Uterus (tissue), 4 donors: Measurements from ENCODE around the gene ANO6. TPM values are rescaled to one million over a fixed set of nuclear protein-coding genes. Genes with fewer than 3 reads are reported as not detected.

ENCODE experiments used
- DNase-seq, 2 donors: peaks; one replicate each; pipeline ENCODE4 v3.0.0-alpha.2; 2019 to 2020
- H3K27ac ChIP-seq, 2 donors: fragments of 200-600 bp; sonication (generic); 1 replicate in 1 of 2; 2 replicates in 1 of 2; pipeline ENCODE4 v1.5.1; 2016 to 2018
- H3K27me3 ChIP-seq, 2 donors: fragments of 200-600 bp; sonication (generic); one replicate each; pipeline ENCODE4 v1.5.1; 2018 to 2019; ENCODE audit warnings: control low read depth in 1 of 2
- H3K36me3 ChIP-seq, 2 donors: fragments of 200-600 bp; sonication (generic); one replicate each; pipeline ENCODE4 v1.5.1; 2019; ENCODE audit warnings: control low read depth in 1 of 2
- H3K4me1 ChIP-seq, 2 donors: fragments of 200-600 bp; sonication (generic); one replicate each; pipeline ENCODE4 v1.5.1; 2018 to 2019; ENCODE audit warnings: control low read depth in 1 of 2
- H3K4me3 ChIP-seq, 2 donors: fragments of 200-600 bp; sonication (generic); 1 replicate in 1 of 2; 2 replicates in 1 of 2; pipeline ENCODE4 v1.5.1; 2018 to 2019; ENCODE audit warnings: mild to moderate bottlenecking in 1 of 2
- H3K9me3 ChIP-seq, 2 donors: fragments of 200-600 bp; sonication (generic); one replicate each; pipeline ENCODE4 v1.5.1; 2019; ENCODE audit warnings: control low read depth in 1 of 2
- POLR2A ChIP-seq, 2 donors: fragments of 450-650 bp; IDR thresholded peaks; one replicate each; pipeline ENCODE4 v1.6.1; 2016; ENCODE audit warnings: antibody characterized with exemption in 2 of 2, mild to moderate bottlenecking in 1 of 2, moderate library complexity in 1 of 2
- intact Hi-C: fragments of 100-400 bp; cut with DNase I; formaldehyde crosslinking; loops from one replicate; pipeline ENCODE4 v1.15.1; 2023; ENCODE audit warnings: low total_unique reads
- total RNA-seq, 4 donors: library from RNA; depleted of rRNA in 3 of 4; stranded (reverse); fragments of >200 nt in 3 of 4; gene quantifications; one replicate each; pipeline versions ENCODE4 v1.1.0 to v1.2.4, GENCODE V29; 2014 to 2023
- TF ChIP-seq, protein P1 (sequence below), 4 experiments: fragments of 200-600 bp in 2 of 4; fragments of 450-650 bp in 2 of 4; sonication (generic) in 2 of 4; IDR thresholded peaks; one replicate each; pipeline ENCODE4 v1.5.1; 2016 to 2019; ENCODE audit warnings: antibody characterized with exemption in 4 of 4, mild to moderate bottlenecking in 2 of 4, moderate library complexity in 1 of 4
- donor health status: DM: yes; HTN: yes; CAD: no.

Gene ANO6
- total RNA-seq, 4 donors from 2014 or later = 53.8 to 125 (median 75.9) TPM

DNA sequence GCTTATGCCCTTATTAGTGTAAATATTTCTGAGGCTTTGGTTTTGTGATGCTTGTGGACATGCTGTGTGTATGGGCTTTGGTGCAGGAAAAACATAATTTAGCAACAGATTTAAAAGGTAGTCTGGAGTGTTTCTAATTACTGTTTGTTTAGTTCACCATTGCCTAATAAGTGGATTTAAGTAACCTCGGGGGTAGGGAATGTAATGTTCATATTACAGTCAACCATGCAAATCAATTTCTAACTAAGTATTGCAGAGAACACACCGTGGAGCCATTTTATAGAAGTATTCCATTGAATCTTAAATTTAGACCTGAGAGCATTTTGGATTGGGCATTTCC, 53.5 kb downstream of the ANO6 start:
- intact Hi-C loops = no loop called here
- Histone ChIP-seq H3K9me3 (no peaks in the 10 kb centered on the region), H3K4me1 (peaks cover 4 to 7% of the 10 kb centered on the region in 2 donors), H3K27me3 (no peaks in the 10 kb centered on the region), H3K27ac (peak overlapping the region; percentile 65 to 84), H3K36me3 (no peaks in the 10 kb centered on the region), H3K4me3 (no peak overlapping the region)
- no peak for DNase-seq
- TF ChIP-seq, protein P1, sequence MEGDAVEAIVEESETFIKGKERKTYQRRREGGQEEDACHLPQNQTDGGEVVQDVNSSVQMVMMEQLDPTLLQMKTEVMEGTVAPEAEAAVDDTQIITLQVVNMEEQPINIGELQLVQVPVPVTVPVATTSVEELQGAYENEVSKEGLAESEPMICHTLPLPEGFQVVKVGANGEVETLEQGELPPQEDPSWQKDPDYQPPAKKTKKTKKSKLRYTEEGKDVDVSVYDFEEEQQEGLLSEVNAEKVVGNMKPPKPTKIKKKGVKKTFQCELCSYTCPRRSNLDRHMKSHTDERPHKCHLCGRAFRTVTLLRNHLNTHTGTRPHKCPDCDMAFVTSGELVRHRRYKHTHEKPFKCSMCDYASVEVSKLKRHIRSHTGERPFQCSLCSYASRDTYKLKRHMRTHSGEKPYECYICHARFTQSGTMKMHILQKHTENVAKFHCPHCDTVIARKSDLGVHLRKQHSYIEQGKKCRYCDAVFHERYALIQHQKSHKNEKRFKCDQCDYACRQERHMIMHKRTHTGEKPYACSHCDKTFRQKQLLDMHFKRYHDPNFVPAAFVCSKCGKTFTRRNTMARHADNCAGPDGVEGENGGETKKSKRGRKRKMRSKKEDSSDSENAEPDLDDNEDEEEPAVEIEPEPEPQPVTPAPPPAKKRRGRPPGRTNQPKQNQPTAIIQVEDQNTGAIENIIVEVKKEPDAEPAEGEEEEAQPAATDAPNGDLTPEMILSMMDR (IDR thresholded peaks at IDR 0.05) = no peak
- no peak for TF ChIP-seq POLR2A (IDR thresholded peaks at IDR 0.05)

DNA sequence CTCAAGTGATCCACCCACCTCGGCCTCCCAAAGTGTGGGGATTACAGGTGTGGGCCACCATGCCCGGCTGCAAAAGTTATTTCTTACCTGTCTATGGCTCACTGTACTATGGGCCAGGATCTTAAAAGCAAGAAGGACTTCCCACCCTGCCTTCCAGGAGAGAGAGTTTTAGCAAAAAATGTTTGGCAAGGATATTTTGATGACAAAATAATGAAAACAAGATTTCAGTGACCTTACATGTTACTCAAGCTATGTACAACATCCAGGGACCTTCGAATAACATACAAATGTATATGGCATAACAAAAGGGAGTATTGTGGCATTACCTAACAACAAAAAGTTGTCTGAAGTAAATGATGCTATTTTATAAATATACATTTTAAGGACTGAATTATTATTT, 55.1 kb downstream of the ANO6 start:
- Histone ChIP-seq H3K27me3 (no peaks in the 10 kb centered on the region), H3K9me3 (no peaks in the 10 kb centered on the region), H3K27ac (no peak overlapping the region), H3K4me3 (no peak overlapping the region), H3K4me1 (peaks cover 4 to 7% of the 10 kb centered on the region in 2 donors), H3K36me3 (no peaks in the 10 kb centered on the region)
- TF ChIP-seq, protein P1 (IDR thresholded peaks at IDR 0.05) = no peak
- intact Hi-C loops = no loop called here
- DNase-seq = no peak

DNA sequence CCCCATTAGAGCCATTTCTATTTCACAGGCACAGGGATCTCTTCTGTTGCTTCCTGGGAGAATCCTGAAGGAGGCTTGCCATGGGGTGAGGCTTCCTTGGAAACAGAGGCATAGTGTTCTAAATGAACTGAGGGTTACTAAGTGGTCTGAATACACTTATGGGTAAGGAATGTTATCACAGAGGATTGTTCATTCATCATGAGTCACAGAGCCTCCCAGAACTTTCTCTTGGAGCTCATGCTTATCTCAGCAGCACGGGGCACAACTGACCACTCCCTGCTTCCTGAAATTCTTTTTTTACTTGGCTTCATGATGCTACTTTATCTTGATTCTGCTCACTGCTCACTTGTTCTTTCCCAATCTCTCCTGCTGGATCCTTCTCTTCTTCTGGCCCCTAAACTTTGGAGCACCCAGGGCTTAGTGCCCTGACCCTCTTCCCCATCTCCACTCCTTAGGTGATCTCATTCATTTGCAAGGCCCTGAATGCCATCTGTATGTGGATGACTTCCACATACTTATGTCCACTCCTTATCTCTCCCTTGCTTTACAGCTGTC, 57.9 kb downstream of the ANO6 start:
- H3K9me3 ChIP-seq = no peaks in the 10 kb centered on the region
- H3K4me3 ChIP-seq = no peak overlapping the region
- H3K27me3 ChIP-seq = no peaks in the 10 kb centered on the region
- DNase-seq = peak in 1 of 2 donors; percentile 29
- H3K27ac ChIP-seq = peak overlapping the region; percentile 47 to 80
- H3K4me1 ChIP-seq = peaks cover 4 to 7% of the 10 kb centered on the region in 2 donors
- TF ChIP-seq, protein P1 (IDR thresholded peaks at IDR 0.05) = no peak
- TF ChIP-seq POLR2A (IDR thresholded peaks at IDR 0.05) = no peak
- intact Hi-C loops = no loop called here
- H3K36me3 ChIP-seq = no peaks in the 10 kb centered on the region

DNA sequence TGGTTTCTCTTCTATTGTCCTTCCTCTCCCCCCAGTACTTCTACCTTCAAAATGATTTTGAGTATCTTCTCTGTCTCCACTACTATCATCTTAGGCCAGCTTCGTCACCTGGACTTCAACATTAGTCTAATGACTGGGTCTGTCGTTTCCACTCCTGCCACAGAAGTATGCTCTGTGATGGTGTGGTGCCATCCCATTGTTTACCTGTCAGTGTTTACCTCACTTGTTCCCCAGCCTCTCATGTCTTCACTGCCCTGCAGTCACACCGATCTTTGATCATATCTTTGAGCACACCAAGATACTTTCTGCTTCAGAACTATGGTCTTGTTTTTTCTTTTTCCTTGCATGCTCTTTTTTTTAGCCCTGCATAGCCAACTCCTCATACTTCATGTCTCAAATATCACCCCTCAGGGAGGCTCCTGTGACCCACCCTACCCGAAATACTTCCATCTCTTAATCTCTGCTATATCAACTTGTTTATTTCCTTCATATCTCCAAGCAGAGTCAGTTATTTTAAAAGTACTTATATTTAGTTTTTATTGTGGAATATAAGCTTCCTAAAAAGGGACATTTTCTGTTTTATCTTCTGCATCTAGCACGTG, 60.4 kb downstream of the ANO6 start:
- peak overlapping the region in 1 of 2 donors; percentile 55 for H3K27ac ChIP-seq
- TF ChIP-seq POLR2A (IDR thresholded peaks at IDR 0.05) = no peak
- TF ChIP-seq, protein P1 (IDR thresholded peaks at IDR 0.05) = no peak
- no peak overlapping the region for H3K4me3 ChIP-seq
- no peak for DNase-seq
- peaks cover 0 to 7% of the 10 kb centered on the region in 2 donors for H3K4me1 ChIP-seq
- H3K27me3 ChIP-seq = no peaks in the 10 kb centered on the region
- intact Hi-C loops = no loop called here
- no peaks in the 10 kb centered on the region for H3K9me3 ChIP-seq
- H3K36me3 ChIP-seq = no peaks in the 10 kb centered on the region

DNA sequence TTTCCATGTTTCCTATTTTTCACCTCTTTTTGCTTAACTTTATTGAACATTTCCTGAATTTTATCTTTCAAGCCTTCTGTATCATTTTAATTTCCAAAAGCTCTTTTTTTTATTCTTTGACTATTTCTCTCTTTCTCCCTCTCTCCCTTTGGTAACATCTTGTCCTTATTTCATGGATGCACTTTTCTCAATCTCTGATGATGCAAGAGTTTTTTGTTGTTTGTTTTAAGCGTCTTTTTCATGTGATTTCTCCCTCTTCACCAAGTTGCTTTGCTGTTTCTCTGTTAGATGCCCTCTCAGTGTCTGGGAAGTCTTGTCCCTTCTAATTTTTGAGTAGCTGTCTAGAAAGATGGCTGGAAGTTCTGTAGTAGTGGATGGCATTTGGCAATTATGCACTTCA, 62.6 kb downstream of the ANO6 start:
- intact Hi-C loops = no loop called here
- H3K36me3 ChIP-seq = no peaks in the 10 kb centered on the region
- no peak for DNase-seq
- peak overlapping the region in 1 of 2 donors; percentile 36 for H3K27ac ChIP-seq
- TF ChIP-seq, protein P1 (IDR thresholded peaks at IDR 0.05) = no peak
- TF ChIP-seq POLR2A (IDR thresholded peaks at IDR 0.05) = no peak
- no peaks in the 10 kb centered on the region for H3K27me3 ChIP-seq
- H3K4me1 ChIP-seq = peaks cover 0 to 4% of the 10 kb centered on the region in 2 donors
- H3K4me3 ChIP-seq = no peak overlapping the region
- H3K9me3 ChIP-seq = no peaks in the 10 kb centered on the region
